AG04449 (cell line): ENCODE data around the gene ZNF438.

Experiments used
- CTCF ChIA-PET: fragments of 350-600 bp; formaldehyde crosslinking; extraction: SDS; loops from one replicate; lab custom pipeline; 2021; ENCODE audit warnings: antibody characterized with exemption; lab: Yijun Ruan, JAX
- POLR2A ChIA-PET: fragments of 400-600, 350-600 bp; formaldehyde crosslinking; extraction: SDS; loops from one replicate; lab custom pipeline; 2020; ENCODE audit warnings: antibody characterized with exemption, inconsistent platforms; lab: Yijun Ruan, JAX
- DNase-seq: peaks from one replicate; pipeline ENCODE4 v3.0.0-alpha.2; 2010; ENCODE audit warnings: low read depth, low spot score
- H3K4me3 ChIP-seq: 2 replicates; pipeline ENCODE4 v1.5.1; 2011; ENCODE audit warnings: low read depth, mild to moderate bottlenecking, control low read depth, low read length
- TF ChIP-seq, protein P1 (sequence below): IDR thresholded peaks from one replicate; pipeline ENCODE4 v1.5.1; 2011; ENCODE audit warnings: mild to moderate bottlenecking, moderate library complexity, low read length, control low read depth, inconsistent platforms; ENCODE audit not compliant: insufficient read depth; ENCODE audit errors: missing control alignments

ZNF438 gene

DNA sequence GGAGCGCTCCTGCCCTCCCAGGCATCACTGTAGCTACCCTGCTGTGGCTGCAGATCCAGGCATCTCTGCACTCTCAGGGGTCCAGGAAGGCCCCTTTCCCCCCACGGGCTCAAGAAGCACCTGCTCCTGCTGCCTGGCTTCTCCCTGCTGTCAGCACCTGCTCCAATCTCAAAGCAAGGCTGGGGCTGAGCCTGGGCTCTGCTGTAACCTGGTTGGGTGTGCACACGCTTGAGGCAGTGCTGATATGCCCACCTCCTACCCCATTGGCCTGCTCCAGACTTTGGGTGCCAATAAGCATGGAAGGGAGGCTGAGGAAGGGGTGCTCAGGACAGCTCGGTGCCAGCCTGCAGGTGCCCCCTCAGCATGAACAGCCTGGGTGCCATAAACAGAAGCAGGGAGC lies 185.0 kb downstream of the ZNF438 start:
- POLR2A ChIA-PET = no interaction called here
- TF ChIP-seq, protein P1, sequence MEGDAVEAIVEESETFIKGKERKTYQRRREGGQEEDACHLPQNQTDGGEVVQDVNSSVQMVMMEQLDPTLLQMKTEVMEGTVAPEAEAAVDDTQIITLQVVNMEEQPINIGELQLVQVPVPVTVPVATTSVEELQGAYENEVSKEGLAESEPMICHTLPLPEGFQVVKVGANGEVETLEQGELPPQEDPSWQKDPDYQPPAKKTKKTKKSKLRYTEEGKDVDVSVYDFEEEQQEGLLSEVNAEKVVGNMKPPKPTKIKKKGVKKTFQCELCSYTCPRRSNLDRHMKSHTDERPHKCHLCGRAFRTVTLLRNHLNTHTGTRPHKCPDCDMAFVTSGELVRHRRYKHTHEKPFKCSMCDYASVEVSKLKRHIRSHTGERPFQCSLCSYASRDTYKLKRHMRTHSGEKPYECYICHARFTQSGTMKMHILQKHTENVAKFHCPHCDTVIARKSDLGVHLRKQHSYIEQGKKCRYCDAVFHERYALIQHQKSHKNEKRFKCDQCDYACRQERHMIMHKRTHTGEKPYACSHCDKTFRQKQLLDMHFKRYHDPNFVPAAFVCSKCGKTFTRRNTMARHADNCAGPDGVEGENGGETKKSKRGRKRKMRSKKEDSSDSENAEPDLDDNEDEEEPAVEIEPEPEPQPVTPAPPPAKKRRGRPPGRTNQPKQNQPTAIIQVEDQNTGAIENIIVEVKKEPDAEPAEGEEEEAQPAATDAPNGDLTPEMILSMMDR = no peak
- DNase-seq = no peak
- no peak overlapping the region for H3K4me3 ChIP-seq
- CTCF ChIA-PET = no interaction called here

DNA sequence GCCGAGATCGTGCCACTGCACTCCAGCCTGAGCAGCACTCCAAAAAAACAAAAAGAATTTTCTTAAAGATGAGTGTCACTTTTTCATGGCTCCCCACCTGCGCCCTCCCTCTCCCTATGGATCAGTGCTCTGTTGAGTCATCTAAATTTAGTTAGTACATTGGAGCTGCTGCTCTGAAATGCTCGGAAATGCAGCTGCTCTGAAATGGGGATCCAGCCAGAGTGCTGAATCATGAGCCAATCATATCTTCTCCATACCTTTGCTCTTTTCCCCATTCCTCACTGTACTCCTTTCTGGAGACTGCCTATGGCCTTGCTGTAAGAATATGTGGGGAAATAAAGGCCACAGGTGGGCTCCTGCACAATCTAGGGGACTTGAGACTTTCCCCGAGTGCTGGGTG lies 188.8 kb downstream of the ZNF438 start:
- POLR2A ChIA-PET = no interaction called here
- DNase-seq = no peak
- CTCF ChIA-PET = interaction anchor here (2.1 kb wide), 1 partner anchor 11 kb away, joined by 5 read pairs; no protein-coding TSS in a partner anchor
- TF ChIP-seq, protein P1 = no peak
- H3K4me3 ChIP-seq = no peak overlapping the region

DNA sequence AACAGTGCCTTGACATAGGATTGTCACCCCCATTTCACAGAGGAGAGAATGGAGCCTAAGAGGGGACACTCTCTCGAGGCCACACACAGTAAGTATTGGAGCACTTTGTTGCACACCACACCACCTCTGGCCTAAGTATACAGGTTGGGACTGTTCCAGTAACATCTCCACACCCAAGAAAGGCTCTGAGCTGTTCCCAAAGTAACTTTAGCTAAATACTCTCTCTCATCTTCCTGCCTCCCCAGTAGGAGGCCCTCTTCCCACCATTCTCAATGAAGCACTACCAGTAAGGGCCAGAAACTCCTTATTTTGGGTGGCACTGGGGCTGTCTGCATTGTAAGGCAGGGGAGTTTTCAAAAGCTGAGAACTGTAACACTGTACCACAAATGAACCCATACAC lies 189.5 kb downstream of the ZNF438 start:
- TF ChIP-seq, protein P1 = no peak
- CTCF ChIA-PET = interaction anchor here (1.2 to 2.1 kb wide), 2 partner anchors 8 to 12 kb away, joined by 3 to 5 read pairs; no protein-coding TSS in a partner anchor
- DNase-seq = no peak
- no peak overlapping the region for H3K4me3 ChIP-seq
- POLR2A ChIA-PET = no interaction called here

DNA sequence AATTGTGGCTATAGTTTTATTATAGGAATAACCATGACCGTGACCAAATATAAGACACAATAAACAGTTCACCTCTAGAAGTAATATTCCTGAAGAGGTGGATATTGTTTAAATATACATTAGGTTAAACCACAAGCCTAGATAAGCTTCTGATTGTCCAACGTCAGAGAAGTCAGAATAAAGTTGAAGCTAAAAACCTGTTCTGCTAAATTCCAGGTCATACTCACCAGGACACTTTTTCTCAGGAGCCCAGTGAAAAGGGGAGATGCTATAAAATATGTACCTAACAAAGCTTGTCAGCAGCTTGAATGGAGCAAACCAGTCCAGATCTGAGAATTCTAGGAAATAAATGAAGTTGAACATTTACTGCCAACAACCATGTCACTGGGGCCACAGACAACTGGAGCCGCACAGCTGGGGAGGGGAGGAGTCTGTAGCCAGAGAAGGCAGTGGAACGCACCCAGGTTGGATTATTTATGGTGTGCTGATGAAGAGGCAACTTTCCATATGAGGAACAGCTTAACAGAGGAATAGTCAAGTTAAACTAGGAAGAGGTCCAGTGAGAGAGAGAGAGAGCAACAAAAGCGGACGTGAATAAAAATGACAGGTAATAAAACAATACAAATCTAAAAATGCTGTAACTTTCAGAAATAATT lies 191.1 kb downstream of the ZNF438 start:
- POLR2A ChIA-PET = no interaction called here
- no peak for DNase-seq
- TF ChIP-seq, protein P1 = no peak
- H3K4me3 ChIP-seq = no peak overlapping the region
- CTCF ChIA-PET = interaction anchor here (0.5 to 1.4 kb wide), 2 partner anchors 12 to 579 kb away, joined by 3 to 6 read pairs; no protein-coding TSS in a partner anchor

DNA sequence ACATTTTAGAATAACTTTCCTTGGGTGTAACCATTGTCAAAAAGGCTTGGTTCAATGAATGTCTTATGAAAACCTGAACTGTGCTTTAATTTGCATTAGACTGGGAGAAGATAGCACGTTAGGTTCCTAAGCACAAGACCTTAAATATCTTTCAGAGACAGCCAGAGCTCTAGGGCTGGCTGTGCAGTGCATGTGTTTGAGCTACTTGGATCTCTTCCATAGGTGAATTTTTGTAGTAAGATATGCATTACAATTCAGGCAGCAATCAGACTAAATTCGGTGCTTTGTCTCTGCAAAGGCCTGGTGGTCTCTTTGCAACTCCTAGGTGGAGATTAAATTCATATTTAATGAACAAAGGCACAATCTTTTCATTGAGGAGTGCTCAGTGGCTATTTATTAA lies 192.0 kb downstream of the ZNF438 start:
- no peak overlapping the region for H3K4me3 ChIP-seq
- ChIA-PET CTCF (interaction anchor here (1.4 kb wide), 1 partner anchor 11 kb away, joined by 6 read pairs; no protein-coding TSS in a partner anchor), POLR2A (no interaction called here)
- no peak for DNase-seq
- TF ChIP-seq, protein P1 = no peak

DNA sequence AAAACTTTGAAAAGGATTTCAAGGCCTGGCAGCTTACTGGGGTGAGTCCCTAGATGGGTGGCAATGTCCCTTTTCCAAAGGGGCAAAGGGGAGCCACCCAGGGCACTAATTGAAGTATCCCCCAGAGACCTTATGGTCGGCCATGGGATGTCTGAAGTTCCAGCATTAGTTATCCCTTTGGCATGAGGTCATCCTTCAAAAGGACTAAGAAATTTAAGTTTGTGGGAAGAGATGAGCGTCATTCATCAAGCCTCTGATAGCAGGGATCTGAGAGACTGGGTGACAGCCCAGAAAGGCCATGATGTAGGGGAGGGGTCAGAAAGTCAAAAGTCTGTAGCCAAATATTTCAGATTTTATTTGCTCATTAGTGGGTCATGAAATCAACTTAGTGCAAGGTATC lies 195.3 kb downstream of the ZNF438 start:
- ChIA-PET POLR2A (no interaction called here), CTCF (no interaction called here)
- H3K4me3 ChIP-seq = no peak overlapping the region
- no peak for DNase-seq
- TF ChIP-seq, protein P1 = no peak
